Measurements from ENCODE around the gene GSN.

GSN gene

GRCh38 chr9:121266906-121267650 lies 884 bp upstream of the GSN start:
- H3K27ac ChIP-seq: no peak overlapping the region
- TF ChIP-seq CTCF (IDR thresholded peaks at IDR 0.05): no peak
- no peak for TF ChIP-seq ZFX (IDR thresholded peaks at IDR 0.05; ENCODE audit: borderline replicate concordance)

GRCh38 chr9:121268598-121268850 lies 562 bp downstream of the GSN start:
- H3K27ac ChIP-seq: no peak overlapping the region
- TF ChIP-seq ZFX (IDR thresholded peaks at IDR 0.05; ENCODE audit: borderline replicate concordance): no peak
- TF ChIP-seq CTCF (IDR thresholded peaks at IDR 0.05): no peak

- no peak for TF ChIP-seq CTCF (IDR thresholded peaks at IDR 0.05)
- TF ChIP-seq ZFX (IDR thresholded peaks at IDR 0.05; ENCODE audit: borderline replicate concordance): no peak
- no peak overlapping the region for H3K27ac ChIP-seq
Observed at GRCh38 chr9:121268851-121269641, 1.1 kb downstream of the GSN start.

- TF ChIP-seq ZFX (IDR thresholded peaks at IDR 0.05; ENCODE audit: borderline replicate concordance): no peak
- H3K27ac ChIP-seq: no peak overlapping the region
Observed at GRCh38 chr9:121269642-121270254, 1.8 kb downstream of the GSN start.

- no peak for TF ChIP-seq CTCF (IDR thresholded peaks at IDR 0.05)
- TF ChIP-seq ZFX (IDR thresholded peaks at IDR 0.05; ENCODE audit: borderline replicate concordance): no peak
- no peak overlapping the region for H3K27ac ChIP-seq
Observed at GRCh38 chr9:121271368-121272341, 3.7 kb downstream of the GSN start.

GRCh38 chr9:121272401-121272948 lies 4.5 kb downstream of the GSN start:
- no peak for TF ChIP-seq ZFX (IDR thresholded peaks at IDR 0.05; ENCODE audit: borderline replicate concordance)
- no peak for TF ChIP-seq CTCF (IDR thresholded peaks at IDR 0.05)
- H3K27ac ChIP-seq: no peak overlapping the region
